HepG2 (cell line): ENCODE results near the gene ADH5. TPM values are rescaled to one million over a fixed set of nuclear protein-coding genes. Genes with fewer than 3 reads are reported as not detected.

Experiments used
- ATF2 ChIP-seq: sonication (generic); formaldehyde crosslinking; IDR thresholded peaks from 2 replicates; pipeline ENCODE4 v1.4.0; 2020; ENCODE audit warnings: missing genetic modification reagents
- CBX1 ChIP-seq: IDR thresholded peaks from one replicate; pipeline ENCODE4 v1.6.1; 2016; ENCODE audit warnings: antibody characterized with exemption, low read depth
- CBX5 ChIP-seq: sonication (generic); formaldehyde crosslinking; IDR thresholded peaks from 2 replicates; pipeline ENCODE4 v1.4.0; 2020; ENCODE audit warnings: missing genetic modification reagents, borderline replicate concordance
- DDIT3 ChIP-seq: sonication (generic); formaldehyde crosslinking; IDR thresholded peaks from 2 replicates; pipeline ENCODE4 v1.4.0; 2020; ENCODE audit warnings: mild to moderate bottlenecking, missing genetic modification reagents
- ELK4 ChIP-seq: sonication (generic); formaldehyde crosslinking; IDR thresholded peaks from 2 replicates; pipeline ENCODE4 v1.9.0; 2021; ENCODE audit warnings: missing genetic modification reagents, borderline replicate concordance
- KMT2B ChIP-seq: IDR thresholded peaks from 2 replicates; pipeline ENCODE4 v1.6.1; 2016; ENCODE audit warnings: missing genetic modification reagents, missing compliant biosample characterization
- POGK ChIP-seq: sonication (generic); formaldehyde crosslinking; conservative IDR thresholded peaks from 2 replicates; pipeline ENCODE4 v1.8.0; 2022; ENCODE audit warnings: mild to moderate bottlenecking, moderate library complexity, missing genetic modification reagents
- POLR2AphosphoS2 ChIP-seq: IDR thresholded peaks from 2 replicates; pipeline ENCODE4 v1.6.1; 2011; ENCODE audit warnings: low read depth, low read length, improper control_type of control experiment
- SIX4 ChIP-seq: sonication (generic); formaldehyde crosslinking; IDR thresholded peaks from 2 replicates; pipeline ENCODE4 v1.4.0; 2020; ENCODE audit warnings: missing genetic modification reagents
- SOX6 ChIP-seq, 2 experiments: fragments of 450-650 bp in 1 of 2; sonication (generic) in 1 of 2; formaldehyde crosslinking in 1 of 2; IDR thresholded peaks; 2 replicates each; pipeline versions ENCODE4 v1.4.0 to v1.6.1; 2017 to 2020; ENCODE audit warnings: antibody characterized with exemption in 1 of 2, mild to moderate bottlenecking in 1 of 2, missing genetic modification reagents in 1 of 2
- ZMYM3 ChIP-seq: sonication (generic); formaldehyde crosslinking; IDR thresholded peaks from 2 replicates; pipeline ENCODE4 v1.5.1; 2020; ENCODE audit warnings: mild to moderate bottlenecking, missing genetic modification reagents
- ZNF230 ChIP-seq: sonication (generic); formaldehyde crosslinking; IDR thresholded peaks from 2 replicates; pipeline ENCODE4 v1.4.0; 2020; ENCODE audit warnings: mild to moderate bottlenecking, missing genetic modification reagents
- ZNF260 ChIP-seq: sonication (generic); formaldehyde crosslinking; IDR thresholded peaks from 2 replicates; pipeline ENCODE4 v1.4.0; 2020; ENCODE audit warnings: missing genetic modification reagents, low read depth, mild to moderate bottlenecking, borderline replicate concordance
- polyA plus RNA-seq, 8 experiments: library from polyadenylated mRNA; depleted of rRNA in 3 of 8; stranded (reverse) in 7 of 8; unstranded in 1 of 8; fragments of >200 nt; fragmentation: Illumina TruSeq in 4 of 8; extraction: Trizol in 4 of 8; gene quantifications; 2 replicates each; pipeline versions ENCODE4 v1.2.1 to v1.2.3, GENCODE V29; 2011 to 2016; ENCODE audit warnings: low read depth in 4 of 8, missing spikeins in 1 of 8, mixed read lengths in 1 of 8; ENCODE audit not compliant: insufficient read depth in 1 of 8
- total RNA-seq, 5 experiments: library from RNA; depleted of rRNA; stranded (reverse); fragments of >200 nt; fragmentation: Illumina TruSeq; extraction: Trizol; gene quantifications; 2 replicates each; pipeline ENCODE4 v1.2.3, GENCODE V29; 2016; ENCODE audit warnings: low read depth in 1 of 5

The ADH5 gene
- total and polyA plus RNA-seq, 2 of the 13 experiments (the other 11 are each of a cell fraction or from before 2014, with no cell fraction given): 349 to 512 TPM

GRCh38 chr4:99104153-99104552 lies 15.6 kb upstream of the ADH5 start (continued):
- TF ChIP-seq ATF2 (CRISPR knock-in tag) (no peak), ELK4 (CRISPR knock-in tag) (no peak), CBX1 (no peak), DDIT3 (CRISPR knock-in tag) (no peak), KMT2B (CRISPR knock-in tag) (no peak), POLR2AphosphoS2 (no peak), CBX5 (CRISPR knock-in tag) (no peak), POGK (no peak), SIX4 (CRISPR knock-in tag) (no peak), ZNF260 (CRISPR knock-in tag) (no peak), ZMYM3 (CRISPR knock-in tag) (no peak), ZNF230 (CRISPR knock-in tag) (no peak), SOX6 (IDR thresholded peaks at IDR 0.05) (no peak), SOX6 (CRISPR knock-in tag; IDR thresholded peaks at IDR 0.05) (no peak)
